HG03378 (cell line): ENCODE results near the gene GPR108.
"Not testable (repeated sequence)": the region's sequence is repeated elsewhere in the genome, so short reads cannot be mapped to it uniquely, and the experiment has no call there.

Experiments
- ATAC-seq: cut with Tn5 transposase; IDR thresholded peaks from one replicate; pipeline ENCODE4 v1.9.1; 2021; ENCODE audit warnings: mild to moderate bottlenecking, moderate library complexity; ENCODE audit not compliant: unreplicated experiment

The GPR108 gene

GRCh38 chr19:6761053-6761676 lies 23.8 kb upstream of the GPR108 start:
- ATAC-seq, result no peak

- no peak for ATAC-seq
Measured at GRCh38 chr19:6760606-6761005, 23.2 kb upstream of the GPR108 start.

- no peak for ATAC-seq
Measured at GRCh38 chr19:6754653-6755463, 17.5 kb upstream of the GPR108 start.

GRCh38 chr19:6754136-6754535 lies 16.8 kb upstream of the GPR108 start:
- no peak for ATAC-seq

GRCh38 chr19:6753178-6754031 lies 16.0 kb upstream of the GPR108 start:
- ATAC-seq, result peak; percentile 54

GRCh38 chr19:6752256-6753177 lies 15.1 kb upstream of the GPR108 start:
- no peak for ATAC-seq

- ATAC-seq, result no peak
Measured at GRCh38 chr19:6751189-6751588, 13.8 kb upstream of the GPR108 start.

GRCh38 chr19:6750062-6750461 lies 12.7 kb upstream of the GPR108 start:
- ATAC-seq, result no peak

GRCh38 chr19:6748543-6748942 lies 11.2 kb upstream of the GPR108 start:
- ATAC-seq, result not testable (repeated sequence)

GRCh38 chr19:6745965-6746364 lies 8.6 kb upstream of the GPR108 start:
- ATAC-seq, result no peak

- no peak for ATAC-seq
Measured at GRCh38 chr19:6744381-6745301, 7.3 kb upstream of the GPR108 start.

- no peak for ATAC-seq
Measured at GRCh38 chr19:6743714-6744380, 6.5 kb upstream of the GPR108 start.

- no peak for ATAC-seq
Measured at GRCh38 chr19:6743066-6743465, 5.7 kb upstream of the GPR108 start.

GRCh38 chr19:6740589-6741343 lies 3.4 kb upstream of the GPR108 start:
- ATAC-seq, result no peak

GRCh38 chr19:6739883-6740588 lies 2.7 kb upstream of the GPR108 start:
- ATAC-seq, result no peak

GRCh38 chr19:6739390-6739882 lies 2.1 kb upstream of the GPR108 start, which contains the start of gene TRIP10:
Gene TRIP10 (plus strand): TSS chr19:6739680. CDS start chr19:6739762, 82 bp downstream.
- no peak for ATAC-seq

GRCh38 chr19:6738787-6739389 lies 1.5 kb upstream of the GPR108 start:
- no peak for ATAC-seq
